HepG2 (cell line): ENCODE measurements around the gene FAM83C. TPM values are rescaled to one million over a fixed set of nuclear protein-coding genes. Genes with fewer than 3 reads are reported as not detected.

Experiments
- BCL6 ChIP-seq: IDR thresholded peaks from 2 replicates; pipeline ENCODE4 v1.6.1; 2016; ENCODE audit warnings: missing genetic modification reagents, missing compliant biosample characterization
- CBX2 ChIP-seq, 2 experiments: fragments of 200-600 bp in 1 of 2; sonication (generic); formaldehyde crosslinking in 1 of 2; IDR thresholded peaks; 2 replicates each; pipeline versions ENCODE4 v1.7.0 to v1.8.1; 2018 to 2022; ENCODE audit warnings: low read depth in 2 of 2, low read length in 1 of 2, mild to moderate bottlenecking in 1 of 2, missing genetic modification reagents in 1 of 2
- CBX5 ChIP-seq: sonication (generic); formaldehyde crosslinking; IDR thresholded peaks from 2 replicates; pipeline ENCODE4 v1.4.0; 2020; ENCODE audit warnings: missing genetic modification reagents, borderline replicate concordance
- CC2D1A ChIP-seq: sonication (generic); formaldehyde crosslinking; IDR thresholded peaks from 2 replicates; pipeline ENCODE4 v1.8.1; 2023; ENCODE audit warnings: mild to moderate bottlenecking, missing genetic modification reagents
- CEBPB ChIP-seq: IDR thresholded peaks from 2 replicates; pipeline ENCODE4 v1.6.1; 2011; ENCODE audit warnings: low read depth, low read length, improper control_type of control experiment, borderline replicate concordance
- MYNN ChIP-seq: sonication (generic); formaldehyde crosslinking; IDR thresholded peaks from 2 replicates; pipeline ENCODE4 v1.4.0; 2020; ENCODE audit warnings: mild to moderate bottlenecking, low read depth, missing genetic modification reagents
- PHF20 ChIP-seq: sonication (generic); formaldehyde crosslinking; IDR thresholded peaks from 2 replicates; pipeline ENCODE4 v1.5.0; 2020; ENCODE audit warnings: mild to moderate bottlenecking, missing genetic modification reagents
- RBAK ChIP-seq: sonication (generic); formaldehyde crosslinking; IDR thresholded peaks from 2 replicates; pipeline ENCODE4 v1.5.1; 2020; ENCODE audit warnings: mild to moderate bottlenecking, missing genetic modification reagents
- SIX1 ChIP-seq: sonication (generic); formaldehyde crosslinking; IDR thresholded peaks from 2 replicates; pipeline ENCODE4 v1.4.0; 2020; ENCODE audit warnings: missing genetic modification reagents, borderline replicate concordance
- SMC3 ChIP-seq: IDR thresholded peaks from 2 replicates; pipeline ENCODE4 v1.6.1; 2011; ENCODE audit warnings: low read length, improper control_type of control experiment
- SOX6 ChIP-seq, 2 experiments: fragments of 450-650 bp in 1 of 2; sonication (generic) in 1 of 2; formaldehyde crosslinking in 1 of 2; IDR thresholded peaks; 2 replicates each; pipeline versions ENCODE4 v1.4.0 to v1.6.1; 2017 to 2020; ENCODE audit warnings: antibody characterized with exemption in 1 of 2, mild to moderate bottlenecking in 1 of 2, missing genetic modification reagents in 1 of 2
- polyA plus RNA-seq, 8 experiments: library from polyadenylated mRNA; depleted of rRNA in 3 of 8; stranded (reverse) in 7 of 8; unstranded in 1 of 8; fragments of >200 nt; fragmentation: Illumina TruSeq in 4 of 8; extraction: Trizol in 4 of 8; gene quantifications; 2 replicates each; pipeline versions ENCODE4 v1.2.1 to v1.2.3, GENCODE V29; 2011 to 2016; ENCODE audit warnings: low read depth in 4 of 8, missing spikeins in 1 of 8, mixed read lengths in 1 of 8; ENCODE audit not compliant: insufficient read depth in 1 of 8
- total RNA-seq, 5 experiments: library from RNA; depleted of rRNA; stranded (reverse); fragments of >200 nt; fragmentation: Illumina TruSeq; extraction: Trizol; gene quantifications; 2 replicates each; pipeline ENCODE4 v1.2.3, GENCODE V29; 2016; ENCODE audit warnings: low read depth in 1 of 5
- TF ChIP-seq, protein P1 (sequence below): sonication (generic); formaldehyde crosslinking; IDR thresholded peaks from 2 replicates; pipeline ENCODE4 v1.5.1; 2020; ENCODE audit warnings: missing genetic modification reagents, mild to moderate bottlenecking, borderline replicate concordance
- TF ChIP-seq, protein P2 (sequence below): sonication (generic); formaldehyde crosslinking; IDR thresholded peaks from 2 replicates; pipeline ENCODE4 v1.8.0; 2022; ENCODE audit warnings: mild to moderate bottlenecking, missing genetic modification reagents, moderate library complexity
- TF ChIP-seq, protein P3 (sequence below): fragments of 450-650 bp; IDR thresholded peaks from 2 replicates; pipeline ENCODE4 v1.6.1; 2016
- TF ChIP-seq, protein P4 (sequence below): sonication (generic); formaldehyde crosslinking; IDR thresholded peaks from 2 replicates; pipeline ENCODE4 v1.5.0; 2020; ENCODE audit warnings: mild to moderate bottlenecking, missing genetic modification reagents
- TF ChIP-seq, protein P5 (sequence below): sonication (generic); formaldehyde crosslinking; IDR thresholded peaks from 2 replicates; pipeline ENCODE4 v1.5.0; 2020; ENCODE audit warnings: mild to moderate bottlenecking, missing genetic modification reagents, moderate library complexity
- TF ChIP-seq, protein P6 (sequence below): sonication (generic); formaldehyde crosslinking; IDR thresholded peaks from 2 replicates; pipeline ENCODE4 v1.5.1; 2020; ENCODE audit warnings: missing genetic modification reagents, mild to moderate bottlenecking, borderline replicate concordance

FAM83C gene
- total and polyA plus RNA-seq, 2 of the 13 experiments (the other 11 are each of a cell fraction or from before 2014, with no cell fraction given) = 0.04 TPM; not detected in 1

DNA sequence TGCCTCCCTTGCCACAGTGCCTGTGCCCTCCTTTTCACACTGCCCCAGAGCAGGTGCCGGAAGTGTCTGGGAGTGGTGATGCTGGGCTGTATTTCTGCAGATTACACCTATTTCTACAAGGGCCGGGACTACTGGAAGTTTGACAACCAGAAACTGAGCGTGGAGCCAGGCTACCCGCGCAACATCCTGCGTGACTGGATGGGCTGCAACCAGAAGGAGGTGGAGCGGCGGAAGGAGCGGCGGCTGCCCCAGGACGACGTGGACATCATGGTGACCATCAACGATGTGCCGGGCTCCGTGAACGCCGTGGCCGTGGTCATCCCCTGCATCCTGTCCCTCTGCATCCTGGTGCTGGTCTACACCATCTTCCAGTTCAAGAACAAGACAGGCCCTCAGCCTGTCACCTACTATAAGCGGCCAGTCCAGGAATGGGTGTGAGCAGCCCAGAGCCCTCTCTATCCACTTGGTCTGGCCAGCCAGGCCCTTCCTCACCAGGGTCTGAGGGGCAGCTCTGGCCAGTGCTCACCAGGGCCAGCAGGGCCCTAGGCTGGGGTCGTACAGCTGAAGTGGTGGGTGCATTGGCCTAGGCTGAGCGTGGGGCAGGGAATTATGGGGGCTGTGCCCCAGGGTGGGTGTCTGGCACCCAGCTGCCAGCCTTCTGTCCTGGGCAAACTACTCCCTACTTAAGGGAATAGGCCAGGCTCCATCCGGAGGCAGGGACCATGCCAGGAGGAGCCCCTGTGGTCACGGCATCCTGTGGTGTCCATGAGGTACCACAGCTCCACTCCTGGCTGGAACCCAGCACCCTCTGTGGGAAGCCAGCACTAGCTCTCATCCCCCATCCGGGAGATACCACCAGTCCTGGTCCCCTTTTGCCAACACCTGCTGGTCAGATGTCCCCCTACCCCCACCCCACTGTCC lies 17.8 kb downstream of the FAM83C start (continued):
- no peak for TF ChIP-seq CEBPB
- no peak for TF ChIP-seq CBX5 (CRISPR knock-in tag)
- no peak for TF ChIP-seq MYNN (CRISPR knock-in tag)
- TF ChIP-seq, protein P1, sequence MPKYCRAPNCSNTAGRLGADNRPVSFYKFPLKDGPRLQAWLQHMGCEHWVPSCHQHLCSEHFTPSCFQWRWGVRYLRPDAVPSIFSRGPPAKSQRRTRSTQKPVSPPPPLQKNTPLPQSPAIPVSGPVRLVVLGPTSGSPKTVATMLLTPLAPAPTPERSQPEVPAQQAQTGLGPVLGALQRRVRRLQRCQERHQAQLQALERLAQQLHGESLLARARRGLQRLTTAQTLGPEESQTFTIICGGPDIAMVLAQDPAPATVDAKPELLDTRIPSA (CRISPR knock-in tag) = no peak
- no peak for TF ChIP-seq SIX1 (CRISPR knock-in tag)
- no peak for TF ChIP-seq CC2D1A (CRISPR knock-in tag)
- TF ChIP-seq, protein P2, sequence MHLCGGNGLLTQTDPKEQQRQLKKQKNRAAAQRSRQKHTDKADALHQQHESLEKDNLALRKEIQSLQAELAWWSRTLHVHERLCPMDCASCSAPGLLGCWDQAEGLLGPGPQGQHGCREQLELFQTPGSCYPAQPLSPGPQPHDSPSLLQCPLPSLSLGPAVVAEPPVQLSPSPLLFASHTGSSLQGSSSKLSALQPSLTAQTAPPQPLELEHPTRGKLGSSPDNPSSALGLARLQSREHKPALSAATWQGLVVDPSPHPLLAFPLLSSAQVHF (CRISPR knock-in tag) = 0 out of 2 replicates have a peak, but pooled peaks have one; percentile 30
- no peak for TF ChIP-seq CBX2 (IDR thresholded peaks at IDR 0.05; ENCODE audit: low read depth, low read length)
- TF ChIP-seq CBX2 (CRISPR knock-in tag; IDR thresholded peaks at IDR 0.05; ENCODE audit: low read depth) = no peak
- TF ChIP-seq, protein P3, sequence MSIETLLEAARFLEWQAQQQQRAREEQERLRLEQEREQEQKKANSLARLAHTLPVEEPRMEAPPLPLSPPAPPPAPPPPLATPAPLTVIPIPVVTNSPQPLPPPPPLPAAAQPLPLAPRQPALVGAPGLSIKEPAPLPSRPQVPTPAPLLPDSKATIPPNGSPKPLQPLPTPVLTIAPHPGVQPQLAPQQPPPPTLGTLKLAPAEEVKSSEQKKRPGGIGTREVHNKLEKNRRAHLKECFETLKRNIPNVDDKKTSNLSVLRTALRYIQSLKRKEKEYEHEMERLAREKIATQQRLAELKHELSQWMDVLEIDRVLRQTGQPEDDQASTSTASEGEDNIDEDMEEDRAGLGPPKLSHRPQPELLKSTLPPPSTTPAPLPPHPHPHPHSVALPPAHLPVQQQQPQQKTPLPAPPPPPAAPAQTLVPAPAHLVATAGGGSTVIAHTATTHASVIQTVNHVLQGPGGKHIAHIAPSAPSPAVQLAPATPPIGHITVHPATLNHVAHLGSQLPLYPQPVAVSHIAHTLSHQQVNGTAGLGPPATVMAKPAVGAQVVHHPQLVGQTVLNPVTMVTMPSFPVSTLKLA = no peak
- TF ChIP-seq, protein P4, sequence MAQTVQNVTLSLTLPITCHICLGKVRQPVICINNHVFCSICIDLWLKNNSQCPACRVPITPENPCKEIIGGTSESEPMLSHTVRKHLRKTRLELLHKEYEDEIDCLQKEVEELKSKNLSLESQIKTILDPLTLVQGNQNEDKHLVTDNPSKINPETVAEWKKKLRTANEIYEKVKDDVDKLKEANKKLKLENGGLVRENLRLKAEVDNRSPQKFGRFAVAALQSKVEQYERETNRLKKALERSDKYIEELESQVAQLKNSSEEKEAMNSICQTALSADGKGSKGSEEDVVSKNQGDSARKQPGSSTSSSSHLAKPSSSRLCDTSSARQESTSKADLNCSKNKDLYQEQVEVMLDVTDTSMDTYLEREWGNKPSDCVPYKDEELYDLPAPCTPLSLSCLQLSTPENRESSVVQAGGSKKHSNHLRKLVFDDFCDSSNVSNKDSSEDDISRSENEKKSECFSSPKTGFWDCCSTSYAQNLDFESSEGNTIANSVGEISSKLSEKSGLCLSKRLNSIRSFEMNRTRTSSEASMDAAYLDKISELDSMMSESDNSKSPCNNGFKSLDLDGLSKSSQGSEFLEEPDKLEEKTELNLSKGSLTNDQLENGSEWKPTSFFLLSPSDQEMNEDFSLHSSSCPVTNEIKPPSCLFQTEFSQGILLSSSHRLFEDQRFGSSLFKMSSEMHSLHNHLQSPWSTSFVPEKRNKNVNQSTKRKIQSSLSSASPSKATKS = no peak
- TF ChIP-seq, protein P5, sequence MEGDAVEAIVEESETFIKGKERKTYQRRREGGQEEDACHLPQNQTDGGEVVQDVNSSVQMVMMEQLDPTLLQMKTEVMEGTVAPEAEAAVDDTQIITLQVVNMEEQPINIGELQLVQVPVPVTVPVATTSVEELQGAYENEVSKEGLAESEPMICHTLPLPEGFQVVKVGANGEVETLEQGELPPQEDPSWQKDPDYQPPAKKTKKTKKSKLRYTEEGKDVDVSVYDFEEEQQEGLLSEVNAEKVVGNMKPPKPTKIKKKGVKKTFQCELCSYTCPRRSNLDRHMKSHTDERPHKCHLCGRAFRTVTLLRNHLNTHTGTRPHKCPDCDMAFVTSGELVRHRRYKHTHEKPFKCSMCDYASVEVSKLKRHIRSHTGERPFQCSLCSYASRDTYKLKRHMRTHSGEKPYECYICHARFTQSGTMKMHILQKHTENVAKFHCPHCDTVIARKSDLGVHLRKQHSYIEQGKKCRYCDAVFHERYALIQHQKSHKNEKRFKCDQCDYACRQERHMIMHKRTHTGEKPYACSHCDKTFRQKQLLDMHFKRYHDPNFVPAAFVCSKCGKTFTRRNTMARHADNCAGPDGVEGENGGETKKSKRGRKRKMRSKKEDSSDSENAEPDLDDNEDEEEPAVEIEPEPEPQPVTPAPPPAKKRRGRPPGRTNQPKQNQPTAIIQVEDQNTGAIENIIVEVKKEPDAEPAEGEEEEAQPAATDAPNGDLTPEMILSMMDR (CRISPR knock-in tag) = no peak
- TF ChIP-seq, protein P6, sequence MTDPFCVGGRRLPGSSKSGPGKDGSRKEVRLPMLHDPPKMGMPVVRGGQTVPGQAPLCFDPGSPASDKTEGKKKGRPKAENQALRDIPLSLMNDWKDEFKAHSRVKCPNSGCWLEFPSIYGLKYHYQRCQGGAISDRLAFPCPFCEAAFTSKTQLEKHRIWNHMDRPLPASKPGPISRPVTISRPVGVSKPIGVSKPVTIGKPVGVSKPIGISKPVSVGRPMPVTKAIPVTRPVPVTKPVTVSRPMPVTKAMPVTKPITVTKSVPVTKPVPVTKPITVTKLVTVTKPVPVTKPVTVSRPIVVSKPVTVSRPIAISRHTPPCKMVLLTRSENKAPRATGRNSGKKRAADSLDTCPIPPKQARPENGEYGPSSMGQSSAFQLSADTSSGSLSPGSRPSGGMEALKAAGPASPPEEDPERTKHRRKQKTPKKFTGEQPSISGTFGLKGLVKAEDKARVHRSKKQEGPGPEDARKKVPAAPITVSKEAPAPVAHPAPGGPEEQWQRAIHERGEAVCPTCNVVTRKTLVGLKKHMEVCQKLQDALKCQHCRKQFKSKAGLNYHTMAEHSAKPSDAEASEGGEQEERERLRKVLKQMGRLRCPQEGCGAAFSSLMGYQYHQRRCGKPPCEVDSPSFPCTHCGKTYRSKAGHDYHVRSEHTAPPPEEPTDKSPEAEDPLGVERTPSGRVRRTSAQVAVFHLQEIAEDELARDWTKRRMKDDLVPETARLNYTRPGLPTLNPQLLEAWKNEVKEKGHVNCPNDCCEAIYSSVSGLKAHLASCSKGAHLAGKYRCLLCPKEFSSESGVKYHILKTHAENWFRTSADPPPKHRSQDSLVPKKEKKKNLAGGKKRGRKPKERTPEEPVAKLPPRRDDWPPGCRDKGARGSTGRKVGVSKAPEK (CRISPR knock-in tag) = 0 out of 2 replicates have a peak, but pooled peaks have one; percentile 67
- TF ChIP-seq SMC3 = no peak
- no peak for TF ChIP-seq PHF20 (CRISPR knock-in tag)
- TF ChIP-seq RBAK (CRISPR knock-in tag) = no peak; the same call in 1 of the 2 replicates
- TF ChIP-seq SOX6 (IDR thresholded peaks at IDR 0.05) = no peak
- no peak for TF ChIP-seq SOX6 (CRISPR knock-in tag; IDR thresholded peaks at IDR 0.05)
- TF ChIP-seq BCL6 = no peak
